Hypothalamus (tissue), 51 donors: Measurements from ENCODE around the gene CSNK1A1.
A peak's percentile ranks its signal among the peaks of the same experiment; 100 is the strongest.

Source experiments
- DNase-seq, 51 donors: peaks; one replicate each; lab custom pipeline; 2025; lab: John Stamatoyannopoulos, UW

CSNK1A1 gene

GRCh38 chr5:149443210-149443609 lies 108.0 kb downstream of the CSNK1A1 start:
- DNase-seq, result no peak

DNA sequence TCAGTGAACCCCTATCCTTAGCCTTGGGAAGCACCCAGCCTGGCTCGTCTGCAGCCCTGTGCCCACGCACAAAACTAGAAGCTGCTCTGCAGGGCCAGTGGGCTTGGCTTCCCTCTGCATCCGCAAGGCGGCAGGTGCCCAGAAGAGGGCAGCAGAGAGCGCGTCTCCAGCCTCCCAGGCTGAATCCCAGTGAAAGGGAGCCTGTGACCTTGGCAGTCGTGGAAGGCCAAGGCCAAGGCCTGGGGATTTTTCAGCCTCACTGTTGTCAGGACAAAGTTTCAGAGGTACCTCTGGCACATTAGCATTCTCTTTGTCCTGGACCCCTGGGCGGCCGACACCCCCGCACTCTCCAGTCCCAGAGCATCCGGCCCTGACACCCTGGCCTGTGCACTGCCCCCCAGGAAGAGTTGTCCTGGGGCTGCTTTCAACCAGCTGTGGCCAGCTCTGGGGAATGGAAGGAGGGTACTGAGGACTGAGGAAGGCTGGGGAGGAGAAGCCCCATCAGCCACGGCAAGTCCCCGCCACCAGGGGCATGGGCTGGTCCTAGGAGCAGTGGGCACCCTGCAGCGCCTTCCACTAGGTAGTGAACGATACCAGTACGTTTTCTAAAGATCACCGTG lies 108.6 kb downstream of the CSNK1A1 start:
- peak in 50 of 51 donors; percentile 5 to 86 (median 60) for DNase-seq
